Muscle of arm (tissue), 12 donors: ENCODE results near the gene CEP295NL. TPM values are rescaled to one million over a fixed set of nuclear protein-coding genes. Genes with fewer than 3 reads are reported as not detected.
A peak's percentile ranks its signal among the peaks of the same experiment; 100 is the strongest.
"Not testable (repeated sequence)": the region's sequence is repeated elsewhere in the genome, so short reads cannot be mapped to it uniquely, and the experiment has no call there.

Experiments used
- DNase-seq: peaks from one replicate; pipeline ENCODE4 v3.0.0-alpha.2; 2013
- polyA plus RNA-seq, 12 donors: library from polyadenylated mRNA; unstranded; fragments of 120-200 nt; gene quantifications; one replicate each; pipeline ENCODE4 v1.2.1, GENCODE V29; 2013; ENCODE audit not compliant: insufficient read length in 12 of 12

Gene CEP295NL
- polyA plus RNA-seq, 12 donors: 0.09 to 0.65 (median 0.35) TPM; not detected in 4

DNA sequence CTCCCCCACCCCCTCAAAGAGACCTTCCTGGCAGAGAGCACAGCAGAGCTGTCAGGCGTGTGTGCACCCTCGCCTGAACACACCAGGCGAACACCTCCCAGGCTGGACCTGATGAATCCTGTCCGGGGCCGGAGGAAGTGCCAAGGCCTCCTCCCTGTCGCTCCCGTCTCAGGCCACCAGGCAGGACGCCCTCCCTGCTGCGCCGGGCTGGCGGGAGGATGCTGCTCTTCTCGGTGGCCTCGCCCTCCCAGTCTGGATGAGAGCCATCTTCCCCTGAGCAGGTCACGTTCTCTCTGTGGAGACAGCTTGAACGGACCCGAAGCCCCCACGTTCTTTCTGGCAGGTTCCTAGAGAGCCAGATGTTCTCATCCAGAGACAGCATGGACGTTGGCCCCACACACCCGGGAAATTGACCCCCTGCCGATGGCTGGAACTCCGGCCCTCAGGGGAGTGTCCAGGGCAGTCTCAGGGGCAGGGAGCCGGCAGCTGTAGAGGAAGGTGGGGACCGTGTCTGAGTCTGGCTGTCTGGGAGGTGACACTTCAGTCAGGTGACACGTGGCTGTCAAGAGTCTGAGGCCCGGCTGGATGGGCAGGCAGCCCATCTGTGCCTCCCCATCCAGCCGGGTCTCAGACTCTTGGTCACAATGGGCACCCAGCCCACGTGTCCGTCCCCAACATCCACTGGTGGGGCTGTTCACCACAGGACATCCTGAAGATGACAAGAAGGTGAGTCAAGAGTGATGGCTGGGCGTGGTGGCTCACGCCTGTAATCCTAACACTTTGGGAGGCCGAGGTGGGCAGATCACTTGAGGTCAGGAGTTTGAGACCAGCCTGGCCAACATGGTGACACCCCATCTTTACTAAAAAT, 27.1 kb upstream of the CEP295NL start:
- DNase-seq: no peak

DNA sequence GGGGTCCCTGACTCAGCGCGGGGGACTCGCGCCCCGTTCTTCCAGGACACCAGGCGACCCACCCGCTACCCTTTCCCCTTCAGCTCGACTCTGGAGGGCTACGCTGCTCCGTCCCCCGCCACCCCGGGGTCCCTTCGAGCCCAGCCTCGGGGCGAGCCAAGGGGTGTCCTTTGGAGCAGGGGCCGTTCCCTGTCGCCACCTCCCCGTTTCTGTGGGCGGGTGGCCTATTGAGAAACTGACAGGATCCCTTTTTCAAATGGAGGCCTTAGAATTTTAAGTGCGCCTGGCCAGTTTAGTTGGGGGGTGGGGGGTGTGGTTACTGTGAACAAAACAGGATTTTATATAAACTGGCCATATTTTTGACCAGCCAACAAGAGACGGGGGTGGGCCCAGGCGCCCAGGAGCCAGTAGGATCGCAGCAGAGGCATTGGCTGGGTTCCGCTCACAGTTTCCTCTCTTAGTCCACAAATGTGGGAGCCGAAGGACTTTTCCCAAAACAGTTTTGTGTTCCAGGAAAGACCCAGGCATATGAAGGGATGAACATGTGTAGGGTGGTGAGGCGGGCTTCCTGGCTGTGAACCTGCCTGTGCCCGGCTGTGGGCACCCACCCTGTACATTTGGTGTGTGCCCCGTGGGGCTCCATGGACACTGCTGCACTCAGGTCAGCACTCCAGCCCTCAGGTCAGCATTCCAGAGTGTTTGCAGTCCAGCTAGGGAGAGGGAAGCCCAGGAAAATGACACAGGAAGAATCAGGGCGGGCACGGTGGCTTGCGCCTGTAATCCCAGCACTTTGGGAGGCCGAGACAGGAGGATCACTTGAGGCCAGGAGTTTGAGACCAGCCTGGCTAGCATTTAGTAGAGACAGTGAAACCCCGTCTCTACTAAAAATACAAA, 22.9 kb upstream of the CEP295NL start:
- peak; percentile 89 for DNase-seq

DNA sequence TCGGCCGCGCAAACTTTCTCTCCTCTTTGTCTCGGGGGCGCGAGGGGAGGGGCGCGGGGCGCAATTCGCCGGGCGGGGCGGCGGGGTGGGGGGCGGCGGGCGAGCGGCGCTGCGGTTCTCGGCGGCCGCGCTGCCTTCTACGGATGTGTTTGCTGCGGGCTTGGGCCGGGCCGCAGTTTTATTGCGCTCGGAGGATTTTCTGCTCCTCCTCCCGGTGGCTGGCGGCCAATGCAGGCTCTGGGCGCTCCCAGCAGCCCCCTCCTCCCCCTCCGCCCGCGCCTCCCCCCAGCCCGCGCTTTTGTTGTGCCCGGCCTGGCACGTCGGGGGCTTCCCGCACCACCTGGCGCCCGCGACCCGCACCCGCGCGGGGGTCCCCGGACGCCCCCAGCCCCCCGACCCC, 22.2 kb upstream of the CEP295NL start, which contains the start of gene TIMP2:
Gene TIMP2, minus strand, starts transcription at position 154 of the 400 bp plus-strand sequence. CDS start 299 bp downstream, outside the sequence.
- peak; percentile 91 for DNase-seq

DNA sequence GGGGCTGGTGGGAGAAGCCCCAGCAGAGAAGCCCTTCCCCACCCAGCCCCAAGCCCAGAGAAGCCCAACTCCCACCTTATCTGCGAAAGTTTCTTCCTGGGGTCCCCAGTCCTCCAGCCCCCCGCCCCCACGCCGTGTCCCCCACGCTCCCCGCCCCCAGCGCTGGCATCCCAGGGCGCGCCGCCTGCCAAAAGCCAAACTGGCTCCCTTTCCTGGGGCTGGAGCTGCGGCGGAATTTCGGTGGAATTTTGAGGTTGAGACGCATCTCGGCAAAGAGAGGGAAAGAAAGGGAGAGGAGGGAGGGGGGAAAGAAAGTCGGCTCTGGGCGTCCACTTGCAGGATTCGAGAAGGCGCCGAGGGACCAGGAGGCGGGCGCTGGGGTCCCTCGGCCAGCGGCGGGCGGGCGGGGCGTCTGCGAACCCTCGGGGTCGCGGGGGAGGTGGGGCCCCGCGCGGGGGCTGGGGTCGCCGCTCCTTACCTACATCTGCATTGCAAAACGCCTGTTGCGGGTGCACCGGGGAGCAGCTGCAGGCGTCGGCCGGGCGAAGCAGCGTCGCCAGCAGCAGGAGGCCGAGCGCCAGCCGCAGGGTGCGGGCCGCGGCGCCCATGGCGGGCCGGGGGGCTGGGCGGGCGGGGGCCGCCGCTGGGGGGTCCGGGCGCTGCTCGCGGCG, 21.6 kb upstream of the CEP295NL start:
- DNase-seq: no peak

DNA sequence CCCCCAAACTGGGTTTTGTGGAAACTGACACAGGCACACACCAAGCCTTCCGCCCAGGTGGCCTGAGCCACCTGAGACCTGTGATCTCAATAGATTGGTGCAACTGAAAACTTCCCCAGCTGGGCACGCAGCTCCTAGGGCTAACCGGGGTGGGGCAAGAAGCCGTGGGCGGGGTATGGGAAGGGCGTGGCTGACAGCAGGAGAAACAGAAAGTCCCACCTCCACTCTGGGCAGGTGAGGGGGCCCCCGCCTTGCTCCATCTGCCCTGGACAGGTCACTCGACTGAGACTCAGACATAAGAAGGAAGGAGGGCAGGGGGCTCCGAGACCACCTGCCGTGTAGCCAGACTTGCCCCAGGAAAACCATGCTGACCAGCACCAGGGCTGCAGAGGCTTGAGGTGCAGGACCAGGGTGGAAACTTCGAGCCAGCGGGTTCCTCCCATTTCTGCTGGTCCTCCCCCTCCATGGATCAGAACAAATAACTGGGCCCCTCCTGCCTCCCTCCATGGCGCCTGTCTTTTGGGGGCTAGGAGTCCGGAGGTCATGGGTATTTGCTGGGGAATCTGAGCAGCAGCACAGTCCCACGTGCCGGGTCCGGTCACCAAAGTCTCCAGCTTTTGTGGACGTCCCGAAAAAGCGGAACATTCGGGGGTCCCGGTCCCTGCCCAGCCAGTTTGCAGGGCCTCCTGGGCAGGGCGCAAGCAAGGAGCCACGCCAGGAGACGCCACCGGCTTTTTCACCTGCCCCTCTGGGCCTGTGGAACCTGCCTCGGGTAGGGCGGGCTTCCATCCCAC, 20.9 kb upstream of the CEP295NL start:
- no peak for DNase-seq

DNA sequence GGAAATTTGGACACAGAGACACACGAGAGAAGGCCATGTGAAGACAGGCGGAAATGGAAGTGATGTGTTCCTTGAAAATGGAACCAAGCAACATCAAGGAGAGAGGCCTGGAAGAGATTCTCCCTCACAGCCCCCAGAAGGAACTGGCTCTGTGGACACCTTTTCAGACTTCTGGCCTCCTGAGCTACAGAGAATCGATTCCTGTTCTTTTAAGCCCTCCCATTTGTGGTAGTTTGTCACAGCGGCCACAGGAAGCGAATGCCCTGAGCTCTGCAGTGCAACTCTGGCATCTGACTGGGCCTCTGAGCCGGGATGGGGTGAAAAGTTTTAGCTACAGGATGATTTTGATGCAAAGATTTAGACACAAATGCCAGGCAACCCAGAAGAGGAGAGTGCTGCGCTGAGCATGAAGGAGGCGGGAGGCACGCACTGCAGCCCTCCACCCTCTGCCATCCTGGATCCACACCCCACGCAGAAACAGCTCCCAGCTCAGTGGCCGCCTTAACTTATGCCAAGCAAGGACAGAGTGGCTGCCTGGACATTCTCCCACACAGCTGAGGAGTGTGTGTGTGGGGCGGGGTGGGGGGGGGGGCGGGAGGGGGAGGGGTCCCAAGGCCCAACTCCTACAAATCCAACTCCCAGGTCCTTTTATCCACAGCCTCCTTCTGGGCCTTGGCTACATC, 20.0 kb upstream of the CEP295NL start:
- DNase-seq: no peak

DNA sequence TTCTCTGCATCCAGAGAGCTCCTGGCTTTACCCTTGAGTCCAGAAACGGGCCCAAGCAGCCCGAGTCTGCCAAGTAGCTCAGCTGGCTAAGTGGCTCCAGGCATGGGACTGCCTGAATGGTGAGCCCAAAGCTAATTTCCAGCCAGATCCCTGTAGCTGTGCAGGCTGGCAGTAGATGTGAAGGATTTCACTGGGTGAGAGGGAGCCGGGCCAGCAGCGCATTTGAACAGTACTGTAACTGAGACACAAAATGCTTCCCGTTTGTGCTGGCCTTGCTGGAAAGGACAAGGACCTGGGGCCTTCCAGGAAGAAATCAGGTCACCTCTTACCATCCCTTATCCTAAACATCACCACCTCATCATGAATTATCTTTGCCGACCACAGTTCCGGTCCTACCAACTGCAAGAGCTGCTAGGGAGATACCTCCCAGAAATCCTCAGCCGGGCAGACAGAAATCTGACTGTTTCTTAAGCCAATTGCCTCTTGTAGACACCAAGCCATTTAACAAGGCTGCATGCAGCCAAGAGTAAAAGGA, 18.5 kb upstream of the CEP295NL start:
- peak; percentile 50 for DNase-seq

DNA sequence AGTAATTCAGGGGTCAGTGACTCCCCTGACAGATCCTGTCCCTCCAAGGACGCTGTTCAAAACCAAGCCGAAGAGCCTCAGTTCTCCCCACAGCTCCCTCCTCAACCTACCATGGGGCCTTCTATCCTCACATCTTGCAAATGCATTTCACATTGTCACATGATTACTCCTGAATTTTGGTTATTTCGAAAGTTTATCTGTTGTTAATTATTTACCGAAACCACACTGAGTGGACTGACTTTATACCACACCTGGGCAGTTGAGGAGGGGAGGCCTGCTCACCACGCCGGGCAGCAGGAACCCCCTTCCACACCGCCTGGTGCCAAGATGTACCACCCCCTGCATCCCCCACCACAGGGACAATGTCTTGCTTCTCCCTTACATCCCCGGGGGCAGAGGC, 17.5 kb upstream of the CEP295NL start:
- DNase-seq: no peak

DNA sequence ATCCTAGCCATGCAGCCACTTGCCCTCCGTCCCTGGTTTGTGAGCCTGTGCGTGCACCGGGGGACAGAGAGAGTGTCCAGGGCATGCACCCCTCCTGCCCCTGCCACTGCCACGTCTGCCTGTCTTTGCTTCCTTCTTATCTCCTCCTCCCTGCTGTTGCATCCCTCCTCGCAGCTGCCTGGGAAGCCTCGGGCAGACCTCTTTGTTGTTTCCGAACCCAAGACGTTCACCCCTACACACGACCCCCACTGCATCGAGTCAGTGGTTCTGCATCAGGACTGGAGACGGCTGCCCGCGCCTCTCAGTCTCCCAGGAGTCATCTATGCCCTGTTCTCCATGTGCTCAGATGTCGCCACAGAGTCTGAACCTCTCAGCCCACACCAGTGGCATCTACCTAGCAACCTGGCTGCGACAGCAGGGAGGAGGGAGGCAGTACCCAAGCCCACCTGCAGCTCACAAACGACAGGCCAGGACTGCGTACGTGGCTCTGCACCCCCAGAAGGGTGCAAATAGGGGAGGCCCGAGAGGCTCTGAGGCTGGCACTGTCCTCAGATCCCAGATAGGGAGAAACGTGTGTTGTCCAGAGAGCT, 17.0 kb upstream of the CEP295NL start:
- DNase-seq: no peak

DNA sequence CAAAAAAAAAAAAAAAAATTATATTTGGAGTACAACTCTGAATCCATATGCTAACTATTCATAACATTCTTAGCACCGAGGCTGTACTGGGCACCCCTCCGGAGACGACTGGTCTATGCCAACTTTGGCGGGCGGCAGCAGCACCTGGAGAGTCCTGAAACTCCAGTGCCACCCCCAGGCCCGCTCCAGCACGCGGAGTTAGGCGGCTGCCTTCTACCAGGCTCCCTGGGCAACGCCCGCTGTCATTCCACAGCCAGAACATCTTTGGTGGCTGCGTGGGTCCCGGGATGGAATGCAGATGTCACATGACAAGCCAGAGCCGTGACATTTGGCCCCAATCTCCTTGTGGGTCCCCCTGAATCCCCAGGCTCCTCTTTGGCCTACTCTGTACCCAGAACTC, 16.0 kb upstream of the CEP295NL start:
- DNase-seq: no peak

DNA sequence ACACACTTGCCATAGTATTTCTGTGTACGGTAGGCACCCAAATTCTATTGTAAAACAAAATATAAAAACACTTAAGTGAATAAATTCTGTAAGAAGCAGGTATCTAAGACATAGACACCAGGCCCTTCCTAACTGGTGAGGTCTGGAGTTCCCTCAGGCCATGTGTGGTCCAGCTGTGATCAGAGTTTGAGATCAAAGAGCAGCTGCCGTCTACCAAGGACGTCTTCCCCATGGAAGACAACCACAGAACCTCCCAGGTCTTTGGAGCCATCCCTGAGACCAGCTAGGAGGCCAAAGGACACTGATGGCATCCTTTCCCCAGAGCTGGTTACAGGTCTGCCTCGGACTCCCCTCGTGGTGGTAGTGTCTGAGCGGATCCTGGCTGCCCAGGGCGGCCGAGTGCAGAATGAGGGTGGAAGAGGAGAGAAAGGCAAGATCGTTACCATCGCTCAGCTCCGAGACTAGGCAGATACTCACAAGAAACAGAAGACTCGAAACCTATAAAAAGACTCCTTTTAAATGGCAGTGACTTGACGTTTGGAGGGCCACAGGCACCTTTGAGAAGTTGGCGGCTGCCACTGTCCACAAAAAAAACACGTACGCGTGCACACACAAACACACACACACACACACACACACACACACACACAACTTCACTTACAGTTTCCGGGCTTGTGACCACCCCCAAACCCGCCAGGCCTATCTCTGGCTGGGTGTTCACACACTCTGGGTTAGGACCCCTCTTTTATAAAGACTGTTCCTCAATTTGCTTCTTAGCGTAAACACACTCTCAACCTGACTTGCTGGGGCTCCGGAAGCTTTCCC, 14.7 kb upstream of the CEP295NL start:
- DNase-seq: no peak

DNA sequence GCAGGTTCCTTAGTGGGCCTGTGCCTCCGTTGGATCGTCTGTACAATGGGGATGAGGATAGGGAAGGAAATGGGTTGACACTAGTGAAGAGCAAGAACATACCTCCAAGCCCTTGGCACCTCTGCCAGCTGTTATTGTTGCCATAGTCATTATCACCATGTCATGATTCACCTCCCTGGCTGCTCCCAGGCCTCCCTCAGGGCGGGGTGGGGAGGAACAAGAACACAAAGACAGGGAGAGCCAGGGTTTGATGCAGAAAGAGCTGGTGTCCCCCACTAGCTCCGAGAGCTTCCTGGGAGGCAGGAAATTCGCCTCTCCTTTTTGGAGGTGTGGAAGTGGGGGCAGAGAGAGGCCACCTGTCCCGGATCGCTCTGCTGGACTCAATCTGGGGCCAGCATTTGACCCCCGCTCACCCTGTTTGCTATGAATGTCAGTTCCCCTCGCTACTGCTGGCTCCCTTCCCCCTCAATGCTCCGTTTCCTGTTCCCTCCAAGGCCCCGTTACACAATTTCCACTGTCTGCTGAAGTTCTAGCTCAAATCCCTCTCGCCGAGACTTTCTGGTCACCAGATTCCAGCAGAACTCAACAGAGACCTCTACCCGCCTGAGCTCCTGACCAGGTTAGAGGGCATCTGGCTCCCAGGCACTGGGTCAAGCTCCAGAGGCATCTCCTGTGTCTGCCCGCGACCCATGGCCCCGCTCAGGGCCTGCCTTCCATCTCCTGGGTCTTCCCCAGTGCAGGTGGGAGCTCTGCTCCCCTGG, 13.1 kb upstream of the CEP295NL start:
- DNase-seq: peak; percentile 52

DNA sequence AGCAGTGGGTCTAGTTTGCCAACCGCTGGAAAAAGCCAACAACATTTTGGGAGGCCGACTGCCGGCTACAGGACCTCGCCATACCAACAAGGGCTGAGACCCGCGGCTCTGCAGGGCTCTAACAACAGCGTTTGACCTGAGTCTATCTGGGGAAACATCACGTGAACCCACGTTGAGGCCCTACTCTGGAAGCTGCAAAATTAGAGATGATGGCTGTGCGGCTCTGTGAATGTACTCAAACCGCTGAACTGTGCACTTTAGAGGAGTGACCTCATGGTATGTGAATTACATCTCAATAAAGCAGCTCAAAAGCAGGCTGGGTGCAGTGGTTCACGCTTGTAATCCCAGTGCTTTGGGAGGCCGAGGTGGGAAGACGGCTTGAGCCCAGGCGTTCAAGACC, 10.1 kb upstream of the CEP295NL start:
- DNase-seq: no peak

DNA sequence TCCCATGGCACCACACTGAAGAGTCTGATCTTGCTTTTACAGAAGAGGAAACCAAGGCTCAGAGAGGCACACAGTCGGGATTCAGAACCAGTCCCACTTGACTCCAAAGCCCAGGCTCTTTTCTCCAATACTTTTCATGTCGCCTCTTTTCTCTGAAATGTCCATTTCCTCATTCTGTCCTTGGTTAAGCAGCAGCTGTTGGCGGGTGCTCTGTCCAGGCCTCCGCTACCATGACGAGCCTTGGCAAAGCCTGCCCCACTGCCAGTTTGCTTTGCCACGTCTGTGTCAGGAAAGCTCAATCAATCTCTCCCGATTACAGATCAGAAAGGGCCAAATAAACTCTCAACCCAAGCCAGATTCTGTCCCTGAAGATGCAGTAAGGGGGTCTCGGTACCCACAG, 9.1 kb upstream of the CEP295NL start:
- no peak for DNase-seq

DNA sequence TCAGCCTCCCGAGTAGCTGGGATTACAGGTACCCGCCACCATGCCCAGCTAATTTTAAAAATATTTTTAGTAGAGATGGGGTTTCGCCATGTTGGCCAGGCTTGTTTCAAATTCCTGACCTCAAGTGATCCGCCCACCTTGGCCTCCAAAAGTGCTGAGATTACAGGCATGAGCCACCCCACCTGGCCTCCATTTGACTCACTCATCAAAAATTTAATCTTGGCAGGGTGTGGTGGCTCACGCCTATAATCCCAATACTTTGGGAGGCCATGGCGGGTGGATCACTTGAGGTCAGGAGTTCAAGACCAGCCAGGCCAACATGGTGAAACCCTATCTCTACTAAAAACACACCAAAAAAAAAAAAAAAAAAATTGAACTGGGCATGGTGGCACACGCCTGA, 8.5 kb upstream of the CEP295NL start:
- DNase-seq: not testable (repeated sequence)

DNA sequence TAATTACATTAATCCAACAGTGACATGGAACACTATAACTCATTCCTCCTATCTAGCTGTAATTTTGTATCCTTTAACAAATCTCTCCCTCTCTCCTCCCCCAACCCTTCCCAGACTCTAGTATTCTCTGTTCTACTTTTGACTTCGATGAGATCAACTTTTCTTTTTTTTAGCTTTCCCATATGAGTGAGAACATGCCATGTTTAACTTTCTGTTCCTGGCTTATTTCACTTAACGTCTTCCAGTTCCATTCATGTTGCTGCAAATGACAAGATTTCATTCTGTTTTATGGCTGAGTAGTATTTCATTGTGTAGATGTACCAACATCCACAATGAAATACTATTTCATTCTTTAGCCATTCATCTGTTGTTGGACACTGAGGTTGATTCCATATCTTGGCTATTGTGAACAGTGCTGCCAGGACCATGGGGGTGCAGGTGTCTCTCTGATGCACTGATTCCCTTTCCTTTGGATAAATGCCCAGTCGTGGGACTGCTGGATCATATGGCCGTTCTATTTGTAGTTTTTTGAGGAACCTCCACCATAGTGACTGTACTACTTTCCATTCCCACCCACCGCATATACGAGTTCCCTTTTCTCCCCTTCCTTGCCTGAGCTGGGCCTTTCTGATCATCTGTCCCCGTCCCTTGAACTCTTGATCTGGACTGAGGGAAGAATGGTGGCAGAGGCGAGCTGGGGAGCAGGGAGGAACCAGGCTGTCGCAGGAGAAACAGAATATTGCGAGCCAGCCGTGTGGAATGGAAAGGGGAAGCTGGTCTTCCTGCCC, 7.7 kb upstream of the CEP295NL start:
- no peak for DNase-seq

DNA sequence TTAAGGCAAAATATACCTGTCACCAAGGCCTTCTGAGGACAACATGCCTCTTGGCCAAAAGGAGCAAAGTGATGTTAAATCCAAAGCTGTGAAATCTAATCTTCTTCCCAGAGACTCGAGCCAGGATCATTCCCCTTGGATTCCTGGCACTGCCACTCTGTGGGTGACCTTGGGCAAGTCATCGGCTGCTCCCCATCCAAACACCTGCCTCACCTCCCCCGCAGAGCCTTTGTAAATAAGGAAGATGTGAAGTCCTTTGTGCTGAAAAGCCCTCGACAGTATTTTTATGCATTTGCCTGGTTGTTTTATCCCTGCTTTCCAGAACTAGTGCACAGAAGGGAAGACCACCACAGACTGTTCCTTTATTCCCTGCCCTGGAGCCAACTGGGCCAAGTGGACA, 5.4 kb upstream of the CEP295NL start:
- DNase-seq: no peak
